Small intestine (tissue), 7 donors: ENCODE measurements around the gene PRSS57. TPM values are rescaled to one million over a fixed set of nuclear protein-coding genes. Genes with fewer than 3 reads are reported as not detected.

Experiments used
- DNase-seq, 2 donors: peaks; one replicate each; pipeline versions ENCODE4 v3.0.0 to v3.0.0-alpha.2; 2013
- FAIRE-seq: peaks from 2 replicates; lab custom pipeline; 2012; peaks lifted over from hg19 to GRCh38; lab: Jason Lieb, UNC
- H3K27ac ChIP-seq, 3 donors: one replicate each; pipeline ENCODE4 v1.5.1; 2013; ENCODE audit warnings: low read length in 2 of 3, mild to moderate bottlenecking in 2 of 3, control low read depth in 1 of 3, inconsistent platforms in 1 of 3, low read depth in 1 of 3, moderate library complexity in 1 of 3
- H3K27me3 ChIP-seq, 3 donors: one replicate each; pipeline ENCODE4 v1.6.1; 2013; ENCODE audit warnings: low read length in 3 of 3, inconsistent platforms in 1 of 3; ENCODE audit not compliant: control insufficient read depth in 3 of 3, insufficient read depth in 3 of 3
- H3K36me3 ChIP-seq, 3 donors: one replicate each; pipeline ENCODE4 v1.6.1; 2013; ENCODE audit warnings: low read length in 3 of 3, inconsistent platforms in 1 of 3, low read depth in 1 of 3, mild to moderate bottlenecking in 1 of 3, moderate library complexity in 1 of 3; ENCODE audit not compliant: control insufficient read depth in 3 of 3, insufficient read depth in 2 of 3
- H3K4me1 ChIP-seq, 3 donors: one replicate each; pipeline ENCODE4 v1.6.1; 2013; ENCODE audit warnings: low read length in 2 of 3, inconsistent platforms in 1 of 3, low read depth in 1 of 3, mild to moderate bottlenecking in 1 of 3, moderate library complexity in 1 of 3; ENCODE audit not compliant: control insufficient read depth in 3 of 3, insufficient read depth in 2 of 3
- H3K4me3 ChIP-seq, 3 donors: one replicate each; pipeline ENCODE4 v1.5.1; 2013; ENCODE audit warnings: low read length in 3 of 3, control low read depth in 1 of 3, inconsistent platforms in 1 of 3, low read depth in 1 of 3, mild to moderate bottlenecking in 1 of 3, moderate library complexity in 1 of 3
- H3K9me3 ChIP-seq, 2 donors: one replicate each; pipeline ENCODE4 v1.6.1; 2013; ENCODE audit warnings: low read depth in 1 of 2, low read length in 1 of 2; ENCODE audit not compliant: control insufficient read depth in 2 of 2, insufficient read depth in 1 of 2
- WGBS, 3 donors: extraction: QIAGEN DNeasy Blood & Tissue Kit; methylation state at CpG; one replicate each; pipeline ENCODE4 v1.1.7; 2013; 5-methylcytosine and 5-hydroxymethylcytosine counted together
- polyA plus RNA-seq, 4 donors: library from polyadenylated mRNA; stranded (reverse) in 3 of 4; unstranded in 1 of 4; fragments of 200-250 nt in 3 of 4; fragments of 120-200 nt in 1 of 4; gene quantifications; one replicate each; pipeline versions ENCODE4 v1.2.1 to v1.2.3, GENCODE V29; 2013
- donor health status: healthy with polysubstance abuse.
- donor health status: control.
- donor health status: control.
- donor health status: Bipolar disorder and iron deficiency.
- donor health status: healthy.

The PRSS57 gene
- polyA plus RNA-seq, 4 donors: 0.95 TPM; not detected in 3

GRCh38 chr19:640161-640558 is 55.1 kb downstream of the PRSS57 start:
- Histone ChIP-seq H3K4me3 (peak overlapping the region in 2 of 3 donors; percentile 17 to 52), H3K9me3 (no peaks in the 10 kb centered on the region), H3K36me3 (peaks cover 0 to 15% (median 0%) of the 10 kb centered on the region in 3 donors), H3K27ac (no peak overlapping the region), H3K4me1 (peaks cover 1 to 7% (median 6%) of the 10 kb centered on the region in 3 donors), H3K27me3 (peaks cover 0 to 12% (median 0%) of the 10 kb centered on the region in 3 donors)
- FAIRE-seq: no peak
- no peak for DNase-seq
- WGBS, 3 donors: 23 to 46% (median 26%) methylated on average over 18 to 25 of the region's 25 CpGs

DNA sequence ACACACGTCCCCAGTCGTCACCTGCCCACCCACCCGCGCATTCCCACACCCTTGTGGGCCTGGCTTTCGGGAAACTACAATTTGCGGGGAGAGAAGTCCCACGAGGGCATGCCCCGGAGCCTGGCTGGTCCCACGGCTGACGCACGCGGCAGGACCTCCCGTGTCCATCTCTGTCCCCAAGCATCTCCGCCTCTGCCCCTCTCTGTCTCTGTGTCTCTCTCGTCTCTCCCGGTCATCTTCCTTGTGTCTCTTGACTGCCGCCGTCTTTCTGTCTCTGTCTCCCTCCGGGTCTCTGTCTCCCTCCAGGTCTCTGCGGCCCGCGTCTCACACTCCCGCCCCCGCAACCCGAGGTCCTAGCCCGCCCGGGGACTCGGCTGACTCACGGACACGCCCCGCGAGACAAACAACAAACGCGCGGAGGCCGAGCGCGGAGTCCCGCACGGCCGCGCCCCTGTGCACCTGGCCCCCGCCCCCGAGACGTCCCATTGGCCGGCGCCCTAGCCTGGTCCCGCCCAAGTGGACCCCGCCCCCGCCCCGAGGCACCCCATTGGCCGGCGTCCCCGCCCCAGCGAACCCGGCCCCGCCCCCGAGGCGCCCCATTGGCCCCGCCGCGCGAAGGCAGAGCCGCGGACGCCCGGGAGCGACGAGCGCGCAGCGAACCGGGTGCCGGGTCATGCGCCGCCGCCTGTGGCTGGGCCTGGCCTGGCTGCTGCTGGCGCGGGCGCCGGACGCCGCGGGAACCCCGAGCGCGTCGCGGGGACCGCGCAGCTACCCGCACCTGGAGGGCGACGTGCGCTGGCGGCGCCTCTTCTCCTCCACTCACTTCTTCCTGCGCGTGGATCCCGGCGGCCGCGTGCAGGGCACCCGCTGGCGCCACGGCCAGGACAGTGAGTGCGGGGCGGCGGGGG is 55.7 kb downstream of the PRSS57 start, which contains the start of gene FGF22:
Gene FGF22, plus strand, starts transcription at position 627 of the 908 bp plus-strand sequence. Its CDS starts 47 bp downstream, at position 674.
- 5 to 6% (median 5%) methylated on average over 72 to 109 of the region's 109 CpGs for WGBS, 3 donors
- Histone ChIP-seq H3K9me3 (no peaks in the 10 kb centered on the region), H3K36me3 (peaks cover 0 to 10% (median 0%) of the 10 kb centered on the region in 3 donors), H3K27ac (no peak within 1 kb of the TSS), H3K4me3 (peak within 1 kb of the TSS; percentile 26 to 52 (median 32)), H3K4me1 (peaks cover 1 to 7% (median 6%) of the 10 kb centered on the region in 3 donors), H3K27me3 (peaks cover 0 to 12% (median 0%) of the 10 kb centered on the region in 3 donors)
- FAIRE-seq (no peak), DNase-seq (peak; percentile 93)

DNA sequence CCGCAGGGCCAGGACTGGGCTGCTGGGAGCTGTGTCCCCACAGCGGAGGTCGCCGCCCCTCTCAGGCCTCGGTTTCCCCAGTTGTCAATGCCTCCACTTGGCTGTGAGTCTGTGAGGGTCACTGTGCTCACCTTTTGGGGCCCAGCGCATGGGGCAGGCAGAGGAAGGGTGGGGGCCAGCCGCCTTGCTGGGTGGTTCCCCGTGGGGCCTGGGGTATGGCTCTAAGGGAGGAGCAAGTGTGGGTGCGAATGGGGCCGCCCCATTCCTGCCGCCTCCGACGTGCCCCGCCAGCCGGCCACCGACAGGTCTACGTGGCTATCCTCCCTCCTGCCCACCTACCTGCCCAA is 56.4 kb downstream of the PRSS57 start:
- FAIRE-seq (no peak), DNase-seq (no peak)
- peak overlapping the region in 1 of 3 donors; percentile 21 for H3K4me3 ChIP-seq
- WGBS, 3 donors: 56 to 77% (median 64%) methylated on average over 15 to 17 of the region's 17 CpGs
- H3K9me3 ChIP-seq: no peaks in the 10 kb centered on the region
- H3K4me1 ChIP-seq: peaks cover 1 to 12% (median 6%) of the 10 kb centered on the region in 3 donors
- H3K27me3 ChIP-seq: peaks cover 0 to 12% (median 0%) of the 10 kb centered on the region in 3 donors
- H3K27ac ChIP-seq: no peak overlapping the region
- peaks cover 0 to 7% (median 0%) of the 10 kb centered on the region in 3 donors for H3K36me3 ChIP-seq

Other genes with a start within 250 kb of the PRSS57 start
- gene SHC2, start 234.4 kb downstream of the PRSS57 start, polyA plus RNA-seq: 10 to 100 TPM in 3 of 4 donors, 1 to 10 TPM in 1; 7.6 to 18.9 (median 12.3) TPM
- gene MADCAM1, start 199.0 kb downstream of the PRSS57 start, polyA plus RNA-seq: 10 to 100 TPM in 1 of 4 donors, 1 to 10 TPM in 2, not detected in 1; 1.1 to 11.3 (median 6.4) TPM
- 10 to 100 TPM; 17.4 to 38.4 (median 25.2) TPM for gene TPGS1, start 188.0 kb downstream of the PRSS57 start, polyA plus RNA-seq
- 100 to 1,000 TPM in 2 of 4 donors, 10 to 100 TPM in 2; 58.2 to 113 (median 89.0) TPM for gene CDC34, start 163.7 kb downstream of the PRSS57 start, polyA plus RNA-seq
- gene GZMM, start 151.4 kb downstream of the PRSS57 start, polyA plus RNA-seq: 1 to 10 TPM in 3 of 4 donors, under 1 TPM in 1; 0.89 to 5.7 (median 1.8) TPM
- gene BSG, start 122.9 kb downstream of the PRSS57 start, polyA plus RNA-seq: 100 to 1,000 TPM; 208 to 454 (median 374) TPM
- under 1 TPM in 2 of 4 donors, not detected in 2; 0.19 to 0.58 TPM for gene HCN2, start 105.6 kb downstream of the PRSS57 start, polyA plus RNA-seq
- gene POLRMT, start 61.9 kb downstream of the PRSS57 start, polyA plus RNA-seq: 100 to 1,000 TPM in 1 of 4 donors, 10 to 100 TPM in 3; 63.0 to 153 (median 86.8) TPM
- gene FGF22, start 55.6 kb downstream of the PRSS57 start, polyA plus RNA-seq: under 1 TPM in 2 of 4 donors, not detected in 2; 0.12 to 0.30 TPM
- gene RNF126, start 32.2 kb downstream of the PRSS57 start, polyA plus RNA-seq: 10 to 100 TPM; 39.2 to 60.2 (median 55.4) TPM
- gene FSTL3, start 19.1 kb downstream of the PRSS57 start, polyA plus RNA-seq: 10 to 100 TPM in 2 of 4 donors, 1 to 10 TPM in 2; 4.0 to 31.9 (median 17.7) TPM
- 10 to 100 TPM; 12.4 to 37.6 (median 25.3) TPM for gene PALM, start 13.5 kb upstream of the PRSS57 start, polyA plus RNA-seq
- gene MISP, start 55.7 kb upstream of the PRSS57 start, polyA plus RNA-seq: 100 to 1,000 TPM; 189 to 644 (median 383) TPM
- gene PTBP1, start 102.0 kb upstream of the PRSS57 start, polyA plus RNA-seq: 100 to 1,000 TPM; 109 to 257 (median 140) TPM
- gene PLPPR3, start 126.5 kb upstream of the PRSS57 start, polyA plus RNA-seq: under 1 TPM in 2 of 4 donors, not detected in 2; 0.49 to 0.57 TPM
- under 1 TPM in 1 of 4 donors, not detected in 3; 0.22 TPM for gene AZU1, start 132.4 kb upstream of the PRSS57 start, polyA plus RNA-seq
- under 1 TPM in 1 of 4 donors, not detected in 3; 0.41 TPM for gene PRTN3, start 145.5 kb upstream of the PRSS57 start, polyA plus RNA-seq
- gene ELANE, start 156.9 kb upstream of the PRSS57 start, polyA plus RNA-seq: 1 to 10 TPM in 1 of 4 donors, under 1 TPM in 1, not detected in 2; 0.09 to 1.8 TPM
- 100 to 1,000 TPM in 1 of 4 donors, 10 to 100 TPM in 1, 1 to 10 TPM in 2; 3.8 to 601 (median 20.8) TPM for gene CFD, start 164.2 kb upstream of the PRSS57 start, polyA plus RNA-seq
- 100 to 1,000 TPM in 1 of 4 donors, 10 to 100 TPM in 3; 39.0 to 107 (median 70.3) TPM for gene MED16, start 197.7 kb upstream of the PRSS57 start, polyA plus RNA-seq
- gene RNU6-9, start 198.0 kb upstream of the PRSS57 start, polyA plus RNA-seq: not detected
- gene R3HDM4, start 217.8 kb upstream of the PRSS57 start, polyA plus RNA-seq: 10 to 100 TPM; 29.5 to 52.7 (median 42.3) TPM
- under 1 TPM in 2 of 4 donors, not detected in 2; 0.25 to 0.55 TPM for gene KISS1R, start 221.9 kb upstream of the PRSS57 start, polyA plus RNA-seq
- gene ARID3A, start 230.6 kb upstream of the PRSS57 start, polyA plus RNA-seq: 100 to 1,000 TPM in 1 of 4 donors, 1 to 10 TPM in 3; 1.3 to 242 (median 4.8) TPM